Endometrial microvascular endothelial cells (primary cell): ENCODE measurements around the gene SLC41A3. TPM values are rescaled to one million over a fixed set of nuclear protein-coding genes. Genes with fewer than 3 reads are reported as not detected.

ENCODE experiments used
- in situ Hi-C: cut with HindIII; loops from 2 replicates; pipeline ENCODE4 v1.10.0; 2017; ENCODE audit warnings: low sequenced_read_pairs, low pct_unique_long_range_greater_than_20kb; ENCODE audit errors: inconsistent ontology term
- total RNA-seq: library from RNA; depleted of rRNA; stranded (reverse); fragments of >200 nt; gene quantifications from one replicate; pipeline ENCODE4 v1.2.3, GENCODE V29; 2015; ENCODE audit errors: inconsistent ontology term

The SLC41A3 gene
- total RNA-seq, 1 donor from 2014 or later = 50.3 TPM

- in situ Hi-C loops = no loop called here
Measured at GRCh38 chr3:126124148-126124868, 40.4 kb upstream of the SLC41A3 start.

GRCh38 chr3:126121632-126122031 is 37.7 kb upstream of the SLC41A3 start:
- in situ Hi-C loops = no loop called here

- in situ Hi-C loops = no loop called here
Measured at GRCh38 chr3:126121074-126121473, 37.1 kb upstream of the SLC41A3 start.

GRCh38 chr3:126119976-126120375 is 36.1 kb upstream of the SLC41A3 start:
- in situ Hi-C loops = no loop called here

GRCh38 chr3:126119008-126119675 is 35.2 kb upstream of the SLC41A3 start:
- in situ Hi-C loops = no loop called here

GRCh38 chr3:126118591-126118990 is 34.7 kb upstream of the SLC41A3 start:
- in situ Hi-C loops = no loop called here

- in situ Hi-C loops = no loop called here
Measured at GRCh38 chr3:126117786-126118185, 33.9 kb upstream of the SLC41A3 start.

- in situ Hi-C loops = no loop called here
Measured at GRCh38 chr3:126117212-126117611, 33.3 kb upstream of the SLC41A3 start.

- in situ Hi-C loops = no loop called here
Measured at GRCh38 chr3:126116526-126116925, 32.6 kb upstream of the SLC41A3 start.

- in situ Hi-C loops = no loop called here
Measured at GRCh38 chr3:126114443-126115386, 30.8 kb upstream of the SLC41A3 start.

GRCh38 chr3:126113733-126114442 is 30.0 kb upstream of the SLC41A3 start:
- in situ Hi-C loops = no loop called here

- in situ Hi-C loops = no loop called here
Measured at GRCh38 chr3:126113238-126113555, 29.3 kb upstream of the SLC41A3 start.

GRCh38 chr3:126112531-126113237 is 28.8 kb upstream of the SLC41A3 start:
- in situ Hi-C loops = no loop called here

GRCh38 chr3:126111566-126112475 is 27.9 kb upstream of the SLC41A3 start:
- in situ Hi-C loops = no loop called here

- in situ Hi-C loops = no loop called here
Measured at GRCh38 chr3:126111126-126111551, 27.2 kb upstream of the SLC41A3 start.

- in situ Hi-C loops = no loop called here
Measured at GRCh38 chr3:126110431-126111125, 26.7 kb upstream of the SLC41A3 start.

- in situ Hi-C loops = no loop called here
Measured at GRCh38 chr3:126109880-126110235, 25.9 kb upstream of the SLC41A3 start.
